ENCODE data around the gene EEPD1. TPM values are rescaled to one million over a fixed set of nuclear protein-coding genes. Genes with fewer than 3 reads are reported as not detected.
"Not testable (repeated sequence)": the region's sequence is repeated elsewhere in the genome, so short reads cannot be mapped to it uniquely, and the experiment has no call there.

The EEPD1 gene
- total and polyA plus RNA-seq, 11 donors = 3.7 to 12.2 (median 7.7) TPM

DNA sequence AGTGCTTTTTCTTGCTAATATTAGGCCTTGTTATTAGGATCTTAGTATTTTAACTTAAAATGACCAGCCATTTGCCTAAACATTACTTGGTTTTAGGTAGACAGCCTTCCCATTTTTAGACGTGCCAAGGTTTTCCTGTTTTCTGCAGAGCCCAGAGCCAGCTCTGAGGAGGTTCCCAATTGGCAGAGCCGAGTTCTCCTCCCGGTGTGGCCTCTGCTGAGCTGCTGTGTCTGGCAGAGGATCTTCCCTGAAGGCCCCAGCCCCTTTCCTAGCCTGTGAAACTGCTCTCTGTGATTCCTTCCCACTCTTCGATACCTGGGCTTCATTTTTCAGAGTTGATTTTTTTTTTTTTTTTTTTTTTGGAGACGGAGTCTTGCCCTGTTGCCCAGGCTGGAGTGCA lies 91.4 kb downstream of the EEPD1 start:
- no peaks in the 10 kb centered on the region for H3K9me3 ChIP-seq
- H3K27ac ChIP-seq = peak overlapping the region in 1 of 12 donors; percentile 15
- TF ChIP-seq, protein P1, sequence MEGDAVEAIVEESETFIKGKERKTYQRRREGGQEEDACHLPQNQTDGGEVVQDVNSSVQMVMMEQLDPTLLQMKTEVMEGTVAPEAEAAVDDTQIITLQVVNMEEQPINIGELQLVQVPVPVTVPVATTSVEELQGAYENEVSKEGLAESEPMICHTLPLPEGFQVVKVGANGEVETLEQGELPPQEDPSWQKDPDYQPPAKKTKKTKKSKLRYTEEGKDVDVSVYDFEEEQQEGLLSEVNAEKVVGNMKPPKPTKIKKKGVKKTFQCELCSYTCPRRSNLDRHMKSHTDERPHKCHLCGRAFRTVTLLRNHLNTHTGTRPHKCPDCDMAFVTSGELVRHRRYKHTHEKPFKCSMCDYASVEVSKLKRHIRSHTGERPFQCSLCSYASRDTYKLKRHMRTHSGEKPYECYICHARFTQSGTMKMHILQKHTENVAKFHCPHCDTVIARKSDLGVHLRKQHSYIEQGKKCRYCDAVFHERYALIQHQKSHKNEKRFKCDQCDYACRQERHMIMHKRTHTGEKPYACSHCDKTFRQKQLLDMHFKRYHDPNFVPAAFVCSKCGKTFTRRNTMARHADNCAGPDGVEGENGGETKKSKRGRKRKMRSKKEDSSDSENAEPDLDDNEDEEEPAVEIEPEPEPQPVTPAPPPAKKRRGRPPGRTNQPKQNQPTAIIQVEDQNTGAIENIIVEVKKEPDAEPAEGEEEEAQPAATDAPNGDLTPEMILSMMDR (IDR thresholded peaks at IDR 0.05) = no peak
- TF ChIP-seq POLR2A (IDR thresholded peaks at IDR 0.05) = no peak
- no peak for ATAC-seq
- intact Hi-C loops (cut with DNase I) = no loop called here
- H3K36me3 ChIP-seq = peaks cover 0 to 5% (median 0%) of the 10 kb centered on the region in 9 donors
- H3K4me1 ChIP-seq = peaks cover 0 to 23% (median 8%) of the 10 kb centered on the region in 12 donors
- WGBS, 4 donors = 68 to 86% (median 73%) methylated on average over 5 of the region's 5 CpGs
- H3K4me3 ChIP-seq = no peak overlapping the region
- DNase-seq = no peak
- no peaks in the 10 kb centered on the region for H3K27me3 ChIP-seq

DNA sequence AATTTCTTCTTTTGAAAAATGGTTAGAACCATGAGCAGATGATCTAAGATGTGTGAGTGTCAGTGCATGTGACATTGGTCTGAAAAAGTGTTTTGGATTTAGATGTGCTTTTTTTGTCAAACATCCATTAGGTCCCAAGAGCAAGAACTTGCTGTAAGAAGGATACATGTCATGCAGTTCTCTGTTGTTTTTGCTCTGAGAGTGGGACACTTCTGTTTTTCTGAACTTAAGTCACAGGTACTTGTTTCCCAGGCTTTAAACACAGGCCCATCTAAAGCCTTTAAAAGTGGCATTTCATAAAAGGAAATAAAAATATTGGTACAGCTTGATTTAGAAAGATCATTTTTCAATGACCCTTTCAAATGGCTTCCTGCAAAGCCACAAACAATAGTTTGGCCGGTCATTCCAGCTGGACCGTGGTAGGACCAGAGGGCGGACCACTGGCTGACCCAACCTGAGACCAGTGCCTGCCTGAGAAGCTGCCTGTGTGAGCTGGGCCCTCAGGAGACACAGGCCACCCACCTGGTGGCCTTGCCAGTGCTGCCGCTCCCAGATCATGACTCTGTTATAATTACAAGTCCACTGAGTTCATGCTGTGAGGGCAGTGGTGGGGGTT lies 92.7 kb downstream of the EEPD1 start:
- no peak overlapping the region for H3K4me3 ChIP-seq
- H3K27me3 ChIP-seq = no peaks in the 10 kb centered on the region
- no peaks in the 10 kb centered on the region for H3K36me3 ChIP-seq
- 63 to 73% (median 71%) methylated on average over 4 of the region's 4 CpGs for WGBS, 4 donors
- DNase-seq (peak in 1 of 5 donors; percentile 34), ATAC-seq (peak in 2 of 4 donors; percentile 41 to 77)
- peaks cover 0 to 23% (median 8%) of the 10 kb centered on the region in 12 donors for H3K4me1 ChIP-seq
- H3K27ac ChIP-seq = peak overlapping the region in 9 of 12 donors; percentile 12 to 63 (median 26)
- TF ChIP-seq, protein P1 (IDR thresholded peaks at IDR 0.05) = no peak
- TF ChIP-seq POLR2A (IDR thresholded peaks at IDR 0.05) = no peak
- intact Hi-C loops (cut with DNase I) = no loop called here
- H3K9me3 ChIP-seq = no peaks in the 10 kb centered on the region

DNA sequence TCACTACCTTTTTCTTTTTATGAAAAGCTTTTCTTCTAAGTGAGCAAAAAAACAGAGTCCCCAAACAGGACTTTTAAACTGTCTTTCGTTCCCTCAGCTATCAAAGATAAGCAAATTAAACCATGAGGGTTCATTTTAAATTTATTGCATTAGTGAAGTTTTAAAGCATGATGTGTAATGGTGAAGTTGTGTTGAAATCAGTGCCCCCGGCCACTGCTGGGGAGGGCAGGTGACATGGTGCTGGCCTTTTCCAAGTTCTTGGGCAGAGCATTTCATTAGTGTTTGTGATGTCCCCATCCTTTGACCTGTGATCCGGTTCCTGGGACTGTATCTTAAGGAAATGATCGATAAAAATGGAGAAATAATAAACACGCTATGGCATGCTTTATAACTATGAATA lies 96.0 kb downstream of the EEPD1 start:
- H3K27ac ChIP-seq = no peak overlapping the region
- TF ChIP-seq POLR2A (IDR thresholded peaks at IDR 0.05) = no peak
- TF ChIP-seq, protein P1 (IDR thresholded peaks at IDR 0.05) = no peak
- no peaks in the 10 kb centered on the region for H3K27me3 ChIP-seq
- peaks cover 0 to 23% (median 8%) of the 10 kb centered on the region in 12 donors for H3K4me1 ChIP-seq
- no peak for DNase-seq
- 78 to 91% (median 79%) methylated on average over 5 of the region's 5 CpGs for WGBS, 4 donors
- H3K9me3 ChIP-seq = peaks cover 0 to 12% (median 2%) of the 10 kb centered on the region in 12 donors
- no peaks in the 10 kb centered on the region for H3K36me3 ChIP-seq
- no peak overlapping the region for H3K4me3 ChIP-seq
- intact Hi-C loops (cut with DNase I) = no loop called here
- ATAC-seq = no peak

DNA sequence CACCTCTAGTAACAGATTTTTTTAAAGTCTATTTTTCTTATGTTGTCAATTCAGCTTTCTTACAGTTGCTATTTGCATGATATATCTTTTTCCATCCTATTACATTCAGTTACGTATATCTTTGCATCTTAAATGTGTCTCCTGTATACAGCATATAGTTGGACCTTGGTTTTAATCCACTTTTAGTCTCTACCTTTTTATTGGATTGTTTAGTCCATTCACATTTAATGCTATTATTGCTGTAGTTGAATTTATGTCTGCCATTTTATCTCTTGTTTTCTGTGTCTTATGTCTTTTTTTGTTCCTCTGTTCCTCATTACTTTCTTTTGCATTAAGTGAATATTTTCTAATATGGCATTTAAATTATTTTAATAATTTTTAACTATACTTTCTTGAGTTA lies 100.6 kb downstream of the EEPD1 start:
- Histone ChIP-seq H3K27ac (no peak overlapping the region), H3K4me3 (no peak overlapping the region), H3K27me3 (no peaks in the 10 kb centered on the region), H3K9me3 (peaks cover 0 to 33% (median 4%) of the 10 kb centered on the region in 12 donors), H3K4me1 (peaks cover 0 to 9% (median 5%) of the 10 kb centered on the region in 12 donors), H3K36me3 (no peaks in the 10 kb centered on the region)
- DNase-seq (no peak), ATAC-seq (no peak)
- intact Hi-C loops (cut with DNase I) = no loop called here
- TF ChIP-seq, protein P1 (IDR thresholded peaks at IDR 0.05) = no peak
- no peak for TF ChIP-seq POLR2A (IDR thresholded peaks at IDR 0.05)
- WGBS, 4 donors = 94 to 100% (median 99%) methylated on average over 1 of the region's 1 CpG

DNA sequence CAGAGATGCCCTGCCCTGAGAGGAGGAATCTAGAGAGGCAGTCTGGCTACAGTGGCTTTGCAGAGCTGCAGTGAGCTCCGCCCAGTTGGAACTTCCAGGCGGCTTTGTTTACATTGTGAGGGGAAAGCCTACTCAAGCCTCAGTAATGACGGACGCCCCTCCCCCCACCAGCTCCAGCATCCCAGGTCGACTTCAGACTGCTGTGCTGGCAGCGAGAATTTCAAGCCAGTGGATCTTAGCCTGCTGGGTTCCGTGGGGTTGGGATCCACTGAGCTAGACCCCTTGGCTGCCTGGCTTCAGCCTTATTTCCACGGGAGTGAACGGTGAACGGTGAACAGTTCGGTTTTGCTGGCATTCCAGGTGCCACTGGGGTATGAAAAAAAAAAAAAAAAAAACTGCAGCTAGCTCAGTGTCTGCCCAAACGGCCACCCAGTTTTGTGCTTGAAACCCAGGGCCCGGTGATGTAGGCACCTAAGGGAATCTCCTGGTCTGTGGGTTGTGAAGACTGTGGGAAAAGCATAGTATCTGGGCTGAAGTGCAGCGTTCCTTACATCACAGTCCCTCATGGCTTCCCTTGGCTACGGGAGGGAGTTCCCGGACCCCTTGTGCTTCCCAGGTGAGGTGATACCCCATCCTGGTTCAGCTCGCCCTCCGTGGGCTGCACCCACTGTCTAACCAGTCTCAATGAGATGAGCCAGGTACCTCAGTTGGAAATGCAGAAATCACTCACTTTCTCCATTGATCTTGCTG lies 105.6 kb downstream of the EEPD1 start:
- H3K36me3 ChIP-seq; H3K4me3 ChIP-seq; intact Hi-C loops (cut with DNase I); H3K27ac ChIP-seq; H3K27me3 ChIP-seq: not testable (repeated sequence)
- DNase-seq (peak in 4 of 5 donors; percentile 41 to 52 (median 46)), ATAC-seq (peak in 1 of 4 donors; percentile 41)
- WGBS, 4 donors = 52 to 77% (median 63%) methylated on average over 12 to 18 of the region's 18 CpGs
- H3K9me3 ChIP-seq = peaks cover 0 to 25% (median 4%) of the 10 kb centered on the region in 12 donors
- H3K4me1 ChIP-seq = peaks cover 0 to 48% (median 31%) of the 10 kb centered on the region in 12 donors
